K562 (cell line): ENCODE data around the gene S100A3. TPM values are rescaled to one million over a fixed set of nuclear protein-coding genes. Genes with fewer than 3 reads are reported as not detected.

Experiments
- ATAC-seq: fragments of 200-7000 bp; cut with Tn5 transposase; 3 replicates; pipeline ENCODE4 v1.9.1; 2020; ENCODE audit warnings: moderate library complexity
- BruUV-seq: library from RNA; stranded (reverse); fragments of 400-500 nt; replicated peaks from 2 replicates; lab custom pipeline; 2021; lab: Mats Ljungman, UMichigan
- CTCF ChIA-PET: fragments of 300-600 bp; formaldehyde crosslinking; extraction: SDS; loops from one replicate; lab custom pipeline; 2021; ENCODE audit warnings: low intra/inter-chr PET ratio; lab: Yijun Ruan, JAX
- POLR2A ChIA-PET: fragments of 300-600, 350-650 bp; sonication (Branson Sonifier 250); formaldehyde crosslinking; extraction: SDS; loops from one replicate; lab custom pipeline; 2021; ENCODE audit warnings: antibody characterized with exemption, inconsistent platforms; lab: Yijun Ruan, JAX
- DNase-seq, 4 experiments: peaks; one replicate each; pipeline versions ENCODE4 v3.0.0 to v3.0.0-alpha.2; 2011 to 2018; ENCODE audit warnings: low spot score in 3 of 4, mixed read lengths in 3 of 4; ENCODE audit errors: extremely low read depth in 1 of 4
- FAIRE-seq: peaks from 2 replicates; lab custom pipeline; 2011; peaks lifted over from hg19 to GRCh38; lab: Jason Lieb, UNC
- H2AFZ ChIP-seq: 2 replicates; pipeline ENCODE4 v1.6.0; 2011; ENCODE audit warnings: low read depth, low read length, control low read depth, inconsistent platforms
- H3K27ac ChIP-seq: fragments of 200-600 bp; 3 replicates; pipeline ENCODE4 v1.8.0; 2011; ENCODE audit warnings: low read depth, mild to moderate bottlenecking, control low read depth, inconsistent platforms, low read length, moderate library complexity, mixed read lengths; ENCODE audit errors: extremely low read depth
- H3K27me3 ChIP-seq, 2 experiments: fragments of 300-600 bp in 1 of 2; 2 replicates in 1 of 2; 3 replicates in 1 of 2; pipeline versions ENCODE4 v1.6.0 to v1.8.0; 2011; ENCODE audit warnings: inconsistent platforms in 2 of 2, low read length in 2 of 2, mild to moderate bottlenecking in 1 of 2, mixed read lengths in 1 of 2, moderate library complexity in 1 of 2; ENCODE audit not compliant: control insufficient read depth in 2 of 2, insufficient read depth in 2 of 2
- H3K36me3 ChIP-seq: fragments of 300-600 bp; 3 replicates; pipeline ENCODE4 v1.8.0; 2011; ENCODE audit warnings: mild to moderate bottlenecking, low read length, inconsistent platforms; ENCODE audit not compliant: control insufficient read depth, insufficient read depth
- H3K4me1 ChIP-seq, 2 experiments: fragments of 200-600 bp in 1 of 2; replicated peaks in 1 of 2; 2 replicates in 1 of 2; 3 replicates in 1 of 2; pipeline versions ENCODE4 v1.5.1 to v1.8.0; 2011; ENCODE audit warnings: inconsistent platforms in 2 of 2, low read length in 2 of 2, mild to moderate bottlenecking in 1 of 2, mixed read lengths in 1 of 2, moderate library complexity in 1 of 2; ENCODE audit not compliant: control insufficient read depth in 2 of 2, insufficient read depth in 2 of 2
- H3K4me2 ChIP-seq: 2 replicates; pipeline ENCODE4 v1.6.1; 2011; ENCODE audit warnings: low read length, control low read depth, inconsistent platforms, mixed read lengths; ENCODE audit not compliant: insufficient read depth
- H3K4me3 ChIP-seq: fragments of 200-600 bp; sonication (generic), shearing (Covaris generic); 2 replicates; pipeline ENCODE4 v1.5.1; 2016; ENCODE audit warnings: control low read depth, inconsistent platforms
- H3K79me2 ChIP-seq: fragments of 200-600 bp; 3 replicates; pipeline ENCODE4 v1.8.0; 2011; ENCODE audit warnings: low read length, inconsistent platforms; ENCODE audit not compliant: control insufficient read depth, insufficient read depth
- H3K9ac ChIP-seq, 2 experiments: 2 replicates each; pipeline versions ENCODE4 v1.6.0 to v1.6.1; 2011; ENCODE audit warnings: low read depth in 2 of 2, low read length in 2 of 2, control low read depth in 1 of 2, inconsistent platforms in 1 of 2, mild to moderate bottlenecking in 1 of 2, mixed read lengths in 1 of 2; ENCODE audit not compliant: insufficient read depth in 1 of 2
- H3K9me1 ChIP-seq: one replicate; pipeline ENCODE4 v1.6.0; 2011; ENCODE audit warnings: inconsistent platforms, mild to moderate bottlenecking, low read length, moderate library complexity; ENCODE audit not compliant: control insufficient read depth, insufficient read depth
- H3K9me3 ChIP-seq: replicated peaks from 2 replicates; pipeline ENCODE4 v1.5.1; 2011; ENCODE audit warnings: low read depth, low read length, inconsistent platforms; ENCODE audit not compliant: control insufficient read depth, insufficient read depth
- H4K20me1 ChIP-seq: replicated peaks from 2 replicates; pipeline ENCODE4 v1.6.1; 2011; ENCODE audit warnings: low read length, inconsistent platforms, mixed read lengths; ENCODE audit not compliant: control insufficient read depth, insufficient read depth
- BHLHE40 ChIP-seq: IDR thresholded peaks from 2 replicates; pipeline ENCODE4 v1.6.1; 2011; ENCODE audit warnings: low read length, improper control_type of control experiment
- ILK ChIP-seq: fragments of 450-650 bp; IDR thresholded peaks from 2 replicates; pipeline ENCODE4 v1.6.1; 2016; ENCODE audit warnings: missing genetic modification characterization, low read depth, mild to moderate bottlenecking, missing compliant biosample characterization, moderate library complexity, borderline replicate concordance
- TRIM28 ChIP-seq: fragments of 450-650 bp; IDR thresholded peaks from 2 replicates; pipeline ENCODE4 v1.6.1; 2017
- XRCC3 ChIP-seq: fragments of 450-650 bp; IDR thresholded peaks from 2 replicates; pipeline ENCODE4 v1.6.1; 2017; ENCODE audit warnings: mild to moderate bottlenecking, moderate library complexity
- ZNF445 ChIP-seq: fragments of 250-450 bp; sonication (Bioruptor Pico); IDR thresholded peaks from 2 replicates; pipeline ENCODE4 v1.4.0; 2020; ENCODE audit warnings: low read depth, mild to moderate bottlenecking, moderate library complexity
- ZNF586 ChIP-seq: fragments of 450-650 bp; formaldehyde crosslinking; conservative IDR thresholded peaks from 2 replicates; pipeline ENCODE4 v1.4.0; 2020; ENCODE audit warnings: mild to moderate bottlenecking, moderate library complexity
- ZNF668 ChIP-seq: fragments of 250-450 bp; sonication (Bioruptor Pico); IDR thresholded peaks from 2 replicates; pipeline ENCODE4 v1.8.0; 2022; ENCODE audit warnings: mild to moderate bottlenecking, inconsistent platforms
- WGBS: fragments of 100-300 bp; shearing (Covaris generic); methylation state at CpG from one replicate; pipeline ENCODE4 v1.1.6; 2016; ENCODE audit warnings: low coverage, mixed read lengths; ENCODE audit not compliant: insufficient coverage; ENCODE audit errors: missing lambda C conversion rate; 5-methylcytosine and 5-hydroxymethylcytosine counted together
- in situ Hi-C: fragments of 300-500 bp; cut with MboI; formaldehyde crosslinking; loops from 4 replicates; pipeline ENCODE4 v1.15.0; 2018; ENCODE audit warnings: inconsistent platforms, mixed read lengths
- intact Hi-C: fragments of 100-400 bp; cut with micrococcal nuclease; formaldehyde crosslinking; loops from 2 replicates; pipeline ENCODE4 v1.14.2; 2022
- polyA plus RNA-seq, 8 experiments: library from polyadenylated mRNA; depleted of rRNA in 4 of 8; stranded (reverse) in 5 of 8; unstranded in 3 of 8; fragments of >200 nt; fragmentation: Nextera tagmentation in 2 of 8; fragmentation: Illumina TruSeq in 1 of 8; extraction: Ambion mirVana in 2 of 8; extraction: Trizol in 1 of 8; gene quantifications; 2 replicates each; pipeline versions ENCODE4 v1.2.1 to v1.2.3, GENCODE V29; 2011 to 2014; ENCODE audit warnings: inconsistent platforms in 1 of 8, missing spikeins in 1 of 8
- total RNA-seq, 7 experiments: library from RNA; depleted of rRNA in 6 of 7; stranded (reverse); fragments of >200 nt in 6 of 7; fragmentation: Illumina TruSeq in 2 of 7; extraction: Trizol in 2 of 7; gene quantifications; 2 replicates each; pipeline versions ENCODE4 v1.2.1 to v1.2.3, GENCODE V29; 2011 to 2021; ENCODE audit warnings: low replicate concordance in 1 of 7
- TF ChIP-seq, protein P1 (sequence below): fragments of 250-450 bp; sonication (Bioruptor Pico); IDR thresholded peaks from 2 replicates; pipeline ENCODE4 v1.4.0; 2020
- TF ChIP-seq, protein P2 (sequence below): fragments of 250-450 bp; sonication (Bioruptor Pico); IDR thresholded peaks from 2 replicates; pipeline ENCODE4 v1.8.0; 2021; ENCODE audit warnings: borderline replicate concordance, mild to moderate bottlenecking, moderate library complexity; ENCODE audit not compliant: poor library complexity, severe bottlenecking

The S100A3 gene
- total and polyA plus RNA-seq, 9 of the 15 experiments (the other 6 are each of a cell fraction or from before 2014, with no cell fraction given) = 0.08 to 1.7 (median 0.18) TPM; not detected in 4

- TF ChIP-seq, protein P1, sequence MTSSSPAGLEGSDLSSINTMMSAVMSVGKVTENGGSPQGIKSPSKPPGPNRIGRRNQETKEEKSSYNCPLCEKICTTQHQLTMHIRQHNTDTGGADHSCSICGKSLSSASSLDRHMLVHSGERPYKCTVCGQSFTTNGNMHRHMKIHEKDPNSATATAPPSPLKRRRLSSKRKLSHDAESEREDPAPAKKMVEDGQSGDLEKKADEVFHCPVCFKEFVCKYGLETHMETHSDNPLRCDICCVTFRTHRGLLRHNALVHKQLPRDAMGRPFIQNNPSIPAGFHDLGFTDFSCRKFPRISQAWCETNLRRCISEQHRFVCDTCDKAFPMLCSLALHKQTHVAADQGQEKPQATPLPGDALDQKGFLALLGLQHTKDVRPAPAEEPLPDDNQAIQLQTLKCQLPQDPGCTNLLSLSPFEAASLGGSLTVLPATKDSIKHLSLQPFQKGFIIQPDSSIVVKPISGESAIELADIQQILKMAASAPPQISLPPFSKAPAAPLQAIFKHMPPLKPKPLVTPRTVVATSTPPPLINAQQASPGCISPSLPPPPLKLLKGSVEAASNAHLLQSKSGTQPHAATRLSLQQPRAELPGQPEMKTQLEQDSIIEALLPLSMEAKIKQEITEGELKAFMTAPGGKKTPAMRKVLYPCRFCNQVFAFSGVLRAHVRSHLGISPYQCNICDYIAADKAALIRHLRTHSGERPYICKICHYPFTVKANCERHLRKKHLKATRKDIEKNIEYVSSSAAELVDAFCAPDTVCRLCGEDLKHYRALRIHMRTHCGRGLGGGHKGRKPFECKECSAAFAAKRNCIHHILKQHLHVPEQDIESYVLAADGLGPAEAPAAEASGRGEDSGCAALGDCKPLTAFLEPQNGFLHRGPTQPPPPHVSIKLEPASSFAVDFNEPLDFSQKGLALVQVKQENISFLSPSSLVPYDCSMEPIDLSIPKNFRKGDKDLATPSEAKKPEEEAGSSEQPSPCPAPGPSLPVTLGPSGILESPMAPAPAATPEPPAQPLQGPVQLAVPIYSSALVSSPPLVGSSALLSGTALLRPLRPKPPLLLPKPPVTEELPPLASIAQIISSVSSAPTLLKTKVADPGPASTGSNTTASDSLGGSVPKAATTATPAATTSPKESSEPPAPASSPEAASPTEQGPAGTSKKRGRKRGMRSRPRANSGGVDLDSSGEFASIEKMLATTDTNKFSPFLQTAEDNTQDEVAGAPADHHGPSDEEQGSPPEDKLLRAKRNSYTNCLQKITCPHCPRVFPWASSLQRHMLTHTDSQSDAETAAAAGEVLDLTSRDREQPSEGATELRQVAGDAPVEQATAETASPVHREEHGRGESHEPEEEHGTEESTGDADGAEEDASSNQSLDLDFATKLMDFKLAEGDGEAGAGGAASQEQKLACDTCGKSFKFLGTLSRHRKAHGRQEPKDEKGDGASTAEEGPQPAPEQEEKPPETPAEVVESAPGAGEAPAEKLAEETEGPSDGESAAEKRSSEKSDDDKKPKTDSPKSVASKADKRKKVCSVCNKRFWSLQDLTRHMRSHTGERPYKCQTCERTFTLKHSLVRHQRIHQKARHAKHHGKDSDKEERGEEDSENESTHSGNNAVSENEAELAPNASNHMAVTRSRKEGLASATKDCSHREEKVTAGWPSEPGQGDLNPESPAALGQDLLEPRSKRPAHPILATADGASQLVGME (CRISPR knock-in tag) = no peak
- TF ChIP-seq TRIM28 = no peak
- TF ChIP-seq, protein P2, sequence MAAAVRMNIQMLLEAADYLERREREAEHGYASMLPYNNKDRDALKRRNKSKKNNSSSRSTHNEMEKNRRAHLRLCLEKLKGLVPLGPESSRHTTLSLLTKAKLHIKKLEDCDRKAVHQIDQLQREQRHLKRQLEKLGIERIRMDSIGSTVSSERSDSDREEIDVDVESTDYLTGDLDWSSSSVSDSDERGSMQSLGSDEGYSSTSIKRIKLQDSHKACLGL (CRISPR knock-in tag) = no peak
Measured at GRCh38 chr1:153503766-153504165, 45.3 kb downstream of the S100A3 start (continued).

- Histone ChIP-seq H3K9ac (no peak overlapping the region), H3K9me3 (no peaks in the 10 kb centered on the region), H4K20me1 (peaks cover 7% of the 10 kb centered on the region; the same call in 1 of the 2 replicates), H2AFZ (no peak overlapping the region), H3K36me3 (no peaks in the 10 kb centered on the region), H3K27ac (no peak overlapping the region), H3K4me3 (no peak overlapping the region), H3K4me1 (no peaks in the 10 kb centered on the region), H3K79me2 (no peaks in the 10 kb centered on the region), H3K9me1 (no peaks in the 10 kb centered on the region), H3K4me2 (no peak overlapping the region), H3K27me3 (peaks cover 7 to 9% of the 10 kb centered on the region in 2 experiments; a peak in 3 of 5 replicates)
- ChIA-PET POLR2A (interaction anchor here (1.0 kb wide), 1 partner anchor 12 kb away, joined by 3 read pairs; no protein-coding TSS in a partner anchor), CTCF (interaction anchor here (0.7 kb wide), 1 partner anchor 150 kb away, joined by 5 read pairs; the partner anchor contains the start of gene PGLYRP4)
- no peak for TF ChIP-seq XRCC3
- TF ChIP-seq BHLHE40 = no peak
- TF ChIP-seq ILK (tag) = no peak
- TF ChIP-seq ZNF586 (CRISPR knock-in tag) = no peak
- no peak for TF ChIP-seq ZNF445
- no peak for TF ChIP-seq ZNF668 (CRISPR knock-in tag)
- DNase-seq (no peak), ATAC-seq (no peak), FAIRE-seq (no peak)
- no TSS peak for BruUV-seq
- intact Hi-C loops (no loop called here), in situ Hi-C loops (no loop called here)
- 7% methylated on average over 2 of the region's 2 CpGs for WGBS
Measured at GRCh38 chr1:153498746-153499145, 50.3 kb downstream of the S100A3 start.
